GM21737 (cell line): Measurements from ENCODE around the gene ZSCAN2.

Experiments
- ATAC-seq: cut with Tn5 transposase; IDR thresholded peaks from one replicate; pipeline ENCODE4 v1.9.1; 2021; ENCODE audit warnings: mild to moderate bottlenecking, moderate library complexity; ENCODE audit not compliant: unreplicated experiment

ZSCAN2 gene

DNA sequence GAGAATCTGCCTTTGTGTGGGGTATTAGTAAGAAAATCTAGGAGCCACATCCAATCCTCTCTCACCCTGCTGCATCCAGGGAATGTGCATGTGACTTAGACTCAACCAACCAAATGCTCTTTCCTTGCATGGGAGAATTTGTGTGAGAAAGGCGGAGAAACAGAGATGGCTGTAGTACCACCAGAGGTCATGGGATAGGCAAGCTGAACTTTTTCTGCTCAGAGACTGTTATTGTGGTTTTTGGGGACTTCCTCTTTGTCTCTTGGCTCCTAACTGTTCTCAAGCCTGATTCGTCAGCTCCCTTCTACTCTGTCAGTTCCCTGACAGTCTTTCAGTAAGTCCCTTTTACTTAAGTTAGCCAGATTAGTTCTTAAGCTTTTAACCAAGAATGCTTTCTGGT lies 2.6 kb upstream of the ZSCAN2 start:
- ATAC-seq = peak; percentile 39

- no peak for ATAC-seq
Observed at GRCh38 chr15:84598993-84599392, 1.8 kb upstream of the ZSCAN2 start.

- ATAC-seq = no peak
Observed at GRCh38 chr15:84599906-84600305, 903 bp upstream of the ZSCAN2 start.

DNA sequence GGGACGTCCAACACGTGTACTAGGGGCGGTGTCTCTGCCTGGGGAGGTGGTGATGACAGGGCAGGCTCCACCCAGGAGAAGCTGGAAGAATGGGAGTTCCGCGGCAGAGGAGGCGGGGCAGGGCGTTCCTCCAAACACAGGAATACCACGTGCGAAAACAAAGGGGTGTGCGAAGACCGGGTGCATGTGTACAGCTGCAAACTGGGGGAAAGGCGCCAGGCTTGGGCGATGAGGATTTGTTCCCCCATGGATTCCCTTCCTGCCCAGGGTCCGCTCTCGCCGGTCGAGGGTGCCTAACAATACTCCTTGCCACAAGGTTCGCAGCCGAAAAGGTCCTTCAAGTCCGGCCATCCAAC lies 500 bp upstream of the ZSCAN2 start:
- ATAC-seq = peak; percentile 1

DNA sequence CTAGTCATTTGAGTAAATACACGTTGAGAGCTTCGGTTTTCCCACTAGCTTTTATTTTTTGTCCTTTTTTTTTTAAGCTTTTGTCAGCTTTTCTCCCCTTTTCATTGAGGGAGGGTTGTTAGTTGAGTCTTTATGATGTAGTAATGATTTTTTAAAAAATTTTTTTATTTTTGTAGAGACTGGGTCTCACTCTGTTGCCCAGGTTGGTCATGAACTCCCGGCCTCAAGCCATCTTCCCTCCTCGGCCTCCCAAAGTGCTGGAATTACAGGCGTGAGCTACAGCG lies 688 bp downstream of the ZSCAN2 start:
- no peak for ATAC-seq

DNA sequence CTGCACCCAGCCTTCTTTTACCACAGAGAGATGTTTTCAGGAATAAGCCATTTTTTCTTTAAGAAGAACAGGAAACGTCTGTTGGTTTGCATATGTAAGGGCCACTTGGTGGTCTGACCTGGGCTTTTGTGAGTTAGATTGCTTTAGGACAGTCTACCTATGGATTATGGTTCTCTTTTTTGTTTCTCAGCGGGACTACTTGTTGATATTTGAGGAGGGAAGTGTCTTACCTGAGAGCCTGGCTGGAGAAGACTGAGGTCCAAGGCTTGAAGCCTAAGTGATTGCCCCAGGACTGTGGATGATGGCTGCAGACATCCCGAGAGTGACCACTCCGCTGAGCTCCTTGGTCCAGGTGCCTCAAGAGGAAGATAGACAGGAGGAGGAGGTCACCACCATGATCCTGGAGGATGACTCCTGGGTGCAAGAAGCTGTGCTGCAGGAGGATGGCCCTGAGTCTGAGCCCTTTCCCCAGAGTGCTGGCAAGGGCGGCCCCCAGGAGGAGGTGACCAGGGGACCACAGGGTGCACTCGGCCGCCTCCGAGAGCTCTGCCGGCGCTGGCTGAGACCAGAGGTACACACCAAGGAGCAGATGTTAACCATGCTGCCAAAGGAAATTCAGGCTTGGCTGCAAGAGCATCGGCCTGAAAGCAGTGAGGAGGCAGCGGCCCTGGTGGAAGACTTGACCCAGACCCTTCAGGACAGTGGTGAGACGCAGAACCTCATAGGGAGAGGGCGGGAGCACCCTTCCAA lies 3.0 kb downstream of the ZSCAN2 start:
- no peak for ATAC-seq

DNA sequence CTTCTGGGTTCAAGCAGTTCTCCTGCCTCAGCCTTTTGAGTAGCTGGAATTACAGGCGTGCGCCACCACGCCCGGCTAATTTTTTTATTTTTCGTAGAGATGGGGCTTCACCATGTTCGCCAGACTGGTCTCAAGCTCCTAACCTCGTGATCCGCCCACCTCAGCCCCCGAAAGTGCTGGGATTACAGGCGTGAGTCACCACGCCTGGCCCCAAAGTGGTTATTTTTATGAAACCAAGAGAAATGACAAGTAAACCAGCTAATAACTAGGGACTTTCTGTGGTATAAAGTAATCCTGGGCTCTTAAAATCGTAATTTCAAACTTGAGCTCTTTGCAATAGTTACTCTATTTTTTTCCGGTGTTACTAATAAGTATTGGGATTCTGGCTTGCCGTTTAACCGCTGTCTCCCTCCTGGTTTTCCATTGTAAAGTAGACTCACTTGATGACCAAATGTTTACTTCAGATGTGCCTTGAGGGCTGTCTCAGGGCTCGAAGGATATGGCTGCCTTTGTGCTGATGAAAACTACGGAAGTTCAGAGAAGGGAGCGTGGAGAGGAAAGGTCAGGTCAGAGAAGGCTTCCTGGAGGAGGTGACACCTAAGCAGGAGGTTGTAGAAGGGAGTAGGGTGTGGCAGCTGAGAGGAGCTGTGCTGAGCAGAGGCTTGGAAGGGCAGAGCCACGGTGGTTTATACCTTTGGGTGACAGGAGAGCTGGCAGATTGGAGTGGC lies 4.2 kb downstream of the ZSCAN2 start:
- ATAC-seq = no peak

GRCh38 chr15:84605554-84605882 lies 4.7 kb downstream of the ZSCAN2 start:
- no peak for ATAC-seq

DNA sequence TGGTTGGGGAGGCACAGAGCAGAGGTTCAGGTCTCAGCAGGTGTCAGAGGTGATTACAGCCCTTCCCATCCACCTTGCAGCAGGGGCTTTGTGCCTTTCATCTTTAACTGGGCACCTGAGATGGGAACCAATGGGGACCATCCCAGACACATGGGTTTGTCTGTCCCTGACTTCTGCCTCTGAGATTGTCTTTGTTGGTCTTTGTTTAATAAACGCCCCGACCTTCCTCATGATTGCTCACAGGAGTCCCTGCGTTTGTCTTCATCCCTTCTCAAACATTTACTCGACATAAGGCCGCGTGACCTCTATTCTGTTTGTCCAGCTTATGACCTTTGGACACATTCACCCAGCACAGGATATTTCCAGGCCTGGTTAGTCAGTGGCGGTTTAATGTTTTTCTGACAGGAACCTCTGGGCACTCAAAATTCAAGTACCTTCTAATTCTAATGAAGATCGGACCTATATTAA lies 5.9 kb downstream of the ZSCAN2 start:
- ATAC-seq = no peak

- no peak for ATAC-seq
Observed at GRCh38 chr15:84608707-84609284, 8.0 kb downstream of the ZSCAN2 start.

GRCh38 chr15:84609818-84610525 lies 9.2 kb downstream of the ZSCAN2 start:
- no peak for ATAC-seq

DNA sequence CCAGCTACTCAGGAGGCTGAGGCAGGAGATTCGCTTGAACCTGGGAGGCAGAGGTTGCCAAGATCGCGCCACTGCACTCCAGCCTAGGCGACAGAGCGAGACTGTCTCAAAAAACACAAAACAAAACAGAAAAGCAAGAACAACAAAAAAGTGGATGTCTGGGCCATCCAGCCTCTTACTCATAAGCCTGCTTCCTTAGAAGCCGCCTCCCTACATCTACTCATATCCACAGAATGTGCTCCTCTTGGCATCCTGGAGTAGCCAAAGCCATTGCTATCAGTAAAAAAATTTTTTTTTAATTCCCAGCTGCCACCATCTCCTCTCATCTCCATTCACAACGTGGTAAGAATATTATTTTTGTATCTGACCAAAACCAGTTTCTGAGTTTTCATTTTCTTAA lies 10.8 kb downstream of the ZSCAN2 start:
- no peak for ATAC-seq

DNA sequence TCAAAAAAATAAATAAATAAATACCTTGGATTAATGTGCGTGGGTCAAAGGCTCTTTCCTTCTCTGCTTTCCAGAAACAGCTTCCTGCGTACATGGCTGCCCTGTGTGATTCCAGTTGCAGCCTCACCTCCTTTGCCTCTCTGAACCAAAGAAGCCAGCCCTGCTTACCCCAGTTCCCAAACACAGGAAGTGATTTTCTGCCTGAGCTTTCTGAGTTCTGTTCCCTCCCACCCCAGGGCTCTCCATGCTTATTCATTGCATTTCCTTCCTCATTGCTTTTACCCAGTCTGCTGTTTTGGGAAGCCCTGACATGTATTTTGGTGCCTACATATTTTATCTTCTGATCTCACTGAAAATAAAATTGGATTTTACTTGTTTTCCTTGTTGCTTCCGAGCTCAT lies 15.4 kb downstream of the ZSCAN2 start:
- ATAC-seq = no peak

DNA sequence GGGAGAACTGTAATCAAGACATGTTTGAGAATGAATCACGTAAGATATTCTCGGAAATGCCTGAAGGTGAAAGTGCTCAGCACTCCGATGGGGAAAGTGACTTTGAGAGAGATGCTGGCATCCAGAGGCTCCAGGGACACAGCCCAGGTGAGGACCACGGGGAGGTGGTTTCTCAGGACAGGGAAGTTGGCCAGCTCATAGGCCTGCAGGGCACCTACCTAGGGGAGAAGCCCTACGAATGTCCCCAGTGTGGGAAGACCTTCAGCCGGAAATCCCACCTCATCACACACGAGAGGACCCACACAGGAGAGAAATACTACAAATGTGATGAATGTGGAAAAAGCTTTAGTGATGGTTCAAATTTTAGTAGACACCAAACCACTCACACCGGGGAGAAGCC lies 19.8 kb downstream of the ZSCAN2 start:
- ATAC-seq = no peak

DNA sequence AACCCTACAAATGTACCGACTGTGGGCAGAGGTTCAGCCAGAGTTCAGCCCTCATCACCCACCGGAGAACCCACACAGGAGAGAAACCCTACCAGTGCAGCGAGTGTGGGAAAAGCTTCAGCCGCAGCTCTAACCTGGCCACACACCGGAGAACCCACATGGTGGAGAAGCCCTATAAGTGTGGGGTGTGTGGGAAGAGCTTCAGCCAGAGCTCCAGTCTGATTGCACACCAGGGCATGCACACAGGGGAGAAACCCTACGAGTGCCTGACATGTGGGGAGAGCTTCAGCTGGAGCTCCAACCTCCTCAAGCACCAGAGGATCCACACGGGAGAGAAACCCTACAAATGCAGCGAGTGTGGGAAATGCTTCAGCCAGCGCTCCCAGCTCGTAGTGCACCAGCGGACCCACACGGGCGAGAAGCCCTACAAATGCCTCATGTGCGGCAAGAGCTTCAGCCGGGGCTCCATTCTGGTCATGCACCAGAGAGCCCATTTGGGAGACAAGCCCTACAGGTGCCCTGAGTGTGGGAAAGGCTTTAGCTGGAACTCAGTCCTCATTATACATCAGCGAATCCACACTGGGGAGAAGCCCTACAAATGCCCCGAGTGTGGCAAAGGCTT lies 20.7 kb downstream of the ZSCAN2 start:
- ATAC-seq = no peak

DNA sequence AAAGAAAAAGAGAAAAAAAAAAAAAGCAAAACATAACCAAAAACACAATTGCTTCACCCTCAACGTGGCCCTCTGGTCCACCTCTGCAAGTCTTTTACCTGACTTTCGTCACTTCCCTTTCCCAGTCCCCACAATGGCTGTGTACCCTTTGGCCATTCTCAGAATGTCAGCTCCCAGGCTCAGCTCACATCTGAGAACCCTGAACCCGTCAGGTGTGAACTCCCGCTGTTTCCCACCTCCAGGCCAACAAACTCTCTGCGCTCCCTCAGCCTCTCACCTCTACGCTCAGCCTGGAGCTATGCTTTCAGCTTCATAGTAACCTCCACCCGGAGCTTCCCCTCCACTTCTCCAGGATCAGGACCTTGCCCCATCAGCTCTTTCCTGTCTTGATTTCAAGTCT lies 23.6 kb downstream of the ZSCAN2 start:
- no peak for ATAC-seq

- no peak for ATAC-seq
Observed at GRCh38 chr15:84625123-84625522, 24.3 kb downstream of the ZSCAN2 start.

GRCh38 chr15:84629033-84629432 lies 28.2 kb downstream of the ZSCAN2 start:
- ATAC-seq = no peak

GRCh38 chr15:84631706-84632272 lies 31.0 kb downstream of the ZSCAN2 start:
- no peak for ATAC-seq

DNA sequence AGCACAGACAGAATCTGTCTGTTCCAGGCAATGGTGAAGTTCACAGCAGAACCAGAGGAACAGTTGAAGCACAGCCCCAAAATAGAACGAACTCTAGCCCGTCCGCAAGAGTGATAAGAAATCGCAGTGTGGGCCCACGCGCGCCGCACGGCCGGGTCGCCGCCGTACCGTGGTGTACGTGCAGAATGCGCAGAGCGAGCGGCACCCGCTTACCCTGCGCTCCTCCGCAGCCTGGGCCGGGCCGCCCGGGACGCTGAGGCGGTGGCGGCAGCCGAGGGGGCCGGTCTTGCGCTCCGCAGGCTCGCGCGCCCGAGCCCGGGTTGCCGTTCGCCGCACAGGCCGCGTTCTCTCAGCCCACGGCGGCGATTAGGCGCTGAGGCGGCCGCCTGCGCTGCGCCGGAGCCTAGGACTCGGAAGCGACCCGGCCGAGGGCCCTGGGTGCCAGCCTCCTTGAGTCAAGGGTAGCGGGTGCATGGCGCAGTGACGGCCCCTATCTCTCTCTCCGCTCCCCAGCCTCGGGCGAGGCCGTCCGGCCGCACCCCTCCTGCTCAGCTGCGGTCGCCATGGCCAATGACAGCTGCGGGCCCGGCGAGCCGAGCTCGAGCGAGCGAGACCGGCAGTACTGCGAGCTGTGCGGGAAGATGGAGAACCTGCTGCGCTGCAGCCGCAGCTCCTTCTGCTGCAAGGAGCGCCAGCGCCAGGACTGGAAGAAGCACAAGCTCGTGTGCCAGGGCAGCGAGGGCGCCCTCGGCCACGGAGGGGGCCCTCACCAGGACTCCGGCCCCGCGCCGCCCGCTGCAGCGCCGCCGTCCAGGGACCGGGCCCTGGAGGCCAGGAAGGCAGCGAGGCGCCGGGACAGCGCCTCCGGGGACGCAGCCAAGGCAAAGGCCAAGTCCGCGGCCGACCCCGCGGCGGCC lies 32.8 kb downstream of the ZSCAN2 start:
- peak; percentile 39 for ATAC-seq
